HG03135 (cell line): ENCODE measurements around the gene BRIP1.
A peak's percentile ranks its signal among the peaks of the same experiment; 100 is the strongest.
"Not testable (repeated sequence)": the region's sequence is repeated elsewhere in the genome, so short reads cannot be mapped to it uniquely, and the experiment has no call there.

Experiments
- ATAC-seq: cut with Tn5 transposase; IDR thresholded peaks from one replicate; pipeline ENCODE4 v1.9.1; 2021; ENCODE audit warnings: mild to moderate bottlenecking, moderate library complexity; ENCODE audit not compliant: unreplicated experiment

Gene BRIP1

GRCh38 chr17:61868074-61868473, 4.7 kb upstream of the BRIP1 start:
- ATAC-seq, result no peak

- no peak for ATAC-seq
Observed at GRCh38 chr17:61867033-61867432, 3.7 kb upstream of the BRIP1 start.

GRCh38 chr17:61863801-61864126, 436 bp upstream of the BRIP1 start:
- peak; percentile 17 for ATAC-seq

GRCh38 chr17:61862105-61862574, 1.2 kb downstream of the BRIP1 start:
- ATAC-seq, result no peak

- ATAC-seq, result not testable (repeated sequence)
Observed at GRCh38 chr17:61860397-61860796, 2.9 kb downstream of the BRIP1 start.

- no peak for ATAC-seq
Observed at GRCh38 chr17:61856035-61856434, 7.3 kb downstream of the BRIP1 start.

GRCh38 chr17:61852857-61853256, 10.5 kb downstream of the BRIP1 start:
- ATAC-seq, result no peak

GRCh38 chr17:61849674-61850073, 13.7 kb downstream of the BRIP1 start:
- ATAC-seq, result no peak

GRCh38 chr17:61848896-61849295, 14.4 kb downstream of the BRIP1 start:
- ATAC-seq, result no peak

GRCh38 chr17:61848247-61848646, 15.1 kb downstream of the BRIP1 start:
- ATAC-seq, result no peak

- ATAC-seq, result no peak
Observed at GRCh38 chr17:61847659-61848058, 15.7 kb downstream of the BRIP1 start.

- no peak for ATAC-seq
Observed at GRCh38 chr17:61846761-61847375, 16.5 kb downstream of the BRIP1 start.

- ATAC-seq, result no peak
Observed at GRCh38 chr17:61846088-61846487, 17.2 kb downstream of the BRIP1 start.

GRCh38 chr17:61843435-61843834, 19.9 kb downstream of the BRIP1 start:
- no peak for ATAC-seq

- ATAC-seq, result no peak
Observed at GRCh38 chr17:61842899-61843298, 20.4 kb downstream of the BRIP1 start.

- ATAC-seq, result no peak
Observed at GRCh38 chr17:61839300-61839786, 24.0 kb downstream of the BRIP1 start.

- ATAC-seq, result no peak
Observed at GRCh38 chr17:61837175-61838051, 25.9 kb downstream of the BRIP1 start.

GRCh38 chr17:61836266-61837174, 26.8 kb downstream of the BRIP1 start:
- no peak for ATAC-seq

- ATAC-seq, result no peak
Observed at GRCh38 chr17:61835606-61836005, 27.7 kb downstream of the BRIP1 start.

GRCh38 chr17:61834610-61835009, 28.7 kb downstream of the BRIP1 start:
- ATAC-seq, result no peak

GRCh38 chr17:61833536-61834193, 29.7 kb downstream of the BRIP1 start:
- ATAC-seq, result no peak
